Stimulated activated CD8-positive, alpha-beta memory T cell treated with anti-CD3 and anti-CD28 coated beads, Interleukin-2, amount 100 ng/mL, for 1 hour (primary cell): Measurements from ENCODE around the gene CHCHD4.

Experiments used
- DNase-seq, 2 donors: peaks; one replicate each; pipeline ENCODE4 v3.0.0-alpha.2; 2020; ENCODE audit warnings: low read depth in 2 of 2

Gene CHCHD4

DNA sequence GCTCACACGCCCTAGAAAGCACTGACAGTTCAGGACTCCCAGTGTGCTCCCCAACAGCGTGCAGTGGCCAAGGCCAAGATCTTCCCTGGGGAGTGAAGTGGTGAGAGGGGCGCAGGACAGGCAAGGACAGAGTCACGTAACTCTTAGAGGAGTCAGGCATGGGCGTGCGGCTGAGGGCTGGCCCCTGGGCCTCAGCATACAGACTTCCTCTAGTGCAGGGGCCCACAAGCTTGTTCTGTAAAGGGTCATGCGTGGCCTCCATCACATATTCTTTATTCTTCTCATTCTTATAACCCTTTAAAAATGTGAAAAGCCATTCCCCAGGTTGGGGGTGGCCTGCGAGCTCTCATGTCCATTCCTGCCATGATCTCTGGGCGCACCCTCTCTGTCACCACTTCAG is 25.4 kb upstream of the CHCHD4 start:
- DNase-seq: no peak

GRCh38 chr3:14148041-14148985 is 23.6 kb upstream of the CHCHD4 start:
- DNase-seq: no peak

DNA sequence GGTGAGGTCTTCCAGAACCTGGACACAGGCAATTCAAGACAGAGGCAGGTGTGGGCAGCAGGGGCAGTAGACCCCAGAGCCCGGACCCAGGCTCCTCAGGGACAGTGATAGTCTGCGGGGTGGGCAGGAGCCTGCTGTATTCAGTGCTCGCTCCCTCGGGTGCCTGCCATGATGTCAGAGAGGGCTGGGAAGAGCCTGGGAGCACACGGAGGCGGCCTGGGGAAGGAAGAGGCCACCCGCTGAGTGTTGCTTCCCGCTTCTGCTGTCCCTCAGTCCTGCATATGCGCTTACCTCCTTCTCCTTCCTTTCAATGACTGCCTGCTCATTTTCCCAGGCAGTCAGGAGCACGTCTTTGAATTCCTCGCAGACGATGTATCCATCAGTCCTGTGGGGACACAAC is 22.9 kb upstream of the CHCHD4 start:
- no peak for DNase-seq

DNA sequence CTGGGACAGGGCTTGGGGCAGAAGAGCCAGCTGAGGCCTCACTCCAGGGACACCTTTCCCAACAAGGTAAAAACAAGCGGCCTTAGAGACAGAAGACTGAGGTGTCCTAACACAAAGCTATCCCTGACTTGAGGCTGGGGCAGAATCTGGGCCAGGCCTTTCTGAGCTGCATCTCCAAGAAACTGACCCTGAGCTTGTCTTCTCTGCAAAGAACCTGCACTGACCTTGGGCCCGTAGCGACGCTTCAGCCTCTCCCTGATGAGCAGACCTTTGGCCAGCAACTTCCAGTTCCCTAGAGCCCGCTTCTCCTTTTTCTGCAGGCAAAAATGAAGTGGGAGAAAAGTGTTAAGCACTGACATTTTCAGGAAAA is 22.4 kb upstream of the CHCHD4 start:
- DNase-seq: no peak

- DNase-seq: no peak
Measured at GRCh38 chr3:14146381-14147065, 21.9 kb upstream of the CHCHD4 start.

- no peak for DNase-seq
Measured at GRCh38 chr3:14145670-14146380, 21.2 kb upstream of the CHCHD4 start.

GRCh38 chr3:14145236-14145635 is 20.6 kb upstream of the CHCHD4 start:
- no peak for DNase-seq

DNA sequence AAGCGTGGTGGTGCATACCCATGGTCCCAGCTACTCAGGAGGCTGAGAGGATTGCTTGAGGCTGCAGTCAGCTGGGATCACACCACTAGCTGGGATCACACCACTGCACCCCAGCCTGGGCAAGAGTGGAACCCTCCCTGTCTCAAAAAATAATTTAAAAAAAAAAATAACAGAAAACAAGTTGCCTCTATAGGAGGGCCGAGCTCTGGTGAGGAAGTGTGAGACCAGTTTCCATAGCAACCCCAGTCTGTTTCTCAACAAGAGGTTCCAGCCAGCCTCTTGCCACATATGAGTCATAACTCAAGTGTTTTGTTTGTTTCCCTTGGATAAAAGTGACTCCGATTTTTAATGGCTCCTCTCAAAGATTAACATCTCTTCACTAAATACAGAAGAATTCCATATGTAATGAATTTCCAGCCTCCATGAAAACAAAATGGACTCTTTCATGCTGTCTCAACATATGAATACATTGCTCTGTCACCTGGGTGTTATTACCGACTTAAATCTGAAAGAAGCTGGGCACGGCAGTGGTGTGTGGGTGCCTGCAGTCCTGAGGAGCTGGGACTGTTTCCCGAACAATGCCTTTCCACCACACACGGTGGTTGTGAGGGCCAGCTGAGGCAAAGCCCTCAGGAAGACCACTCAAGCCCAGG is 19.9 kb upstream of the CHCHD4 start:
- peak; percentile 42 to 55 for DNase-seq

GRCh38 chr3:14143271-14144225 is 18.9 kb upstream of the CHCHD4 start:
- no peak for DNase-seq

GRCh38 chr3:14142567-14143270 is 18.0 kb upstream of the CHCHD4 start:
- DNase-seq: peak in 1 of 2 donors; percentile 34

DNA sequence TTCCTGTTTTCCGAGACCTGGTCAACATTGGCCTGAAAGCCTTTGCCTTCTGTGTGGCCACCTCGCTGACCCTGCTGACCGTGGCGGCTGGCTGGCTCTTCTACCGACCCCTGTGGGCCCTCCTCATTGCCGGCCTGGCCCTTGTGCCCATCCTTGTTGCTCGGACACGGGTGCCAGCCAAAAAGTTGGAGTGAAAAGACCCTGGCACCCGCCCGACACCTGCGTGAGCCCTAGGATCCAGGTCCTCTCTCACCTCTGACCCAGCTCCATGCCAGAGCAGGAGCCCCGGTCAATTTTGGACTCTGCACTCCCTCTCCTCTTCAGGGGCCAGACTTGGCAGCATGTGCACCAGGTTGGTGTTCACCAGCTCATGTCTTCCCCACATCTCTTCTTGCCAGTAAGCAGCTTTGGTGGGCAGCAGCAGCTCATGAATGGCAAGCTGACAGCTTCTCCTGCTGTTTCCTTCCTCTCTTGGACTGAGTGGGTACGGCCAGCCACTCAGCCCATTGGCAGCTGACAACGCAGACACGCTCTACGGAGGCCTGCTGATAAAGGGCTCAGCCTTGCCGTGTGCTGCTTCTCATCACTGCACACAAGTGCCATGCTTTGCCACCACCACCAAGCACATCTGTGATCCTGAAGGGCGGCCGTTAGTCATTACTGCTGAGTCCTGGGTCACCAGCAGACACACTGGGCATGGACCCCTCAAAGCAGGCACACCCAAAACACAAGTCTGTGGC is 17.1 kb upstream of the CHCHD4 start:
- DNase-seq: no peak

GRCh38 chr3:14141144-14141543 is 16.5 kb upstream of the CHCHD4 start:
- DNase-seq: no peak

- no peak for DNase-seq
Measured at GRCh38 chr3:14140668-14141067, 16.0 kb upstream of the CHCHD4 start.

GRCh38 chr3:14139771-14140170 is 15.1 kb upstream of the CHCHD4 start:
- DNase-seq: no peak

DNA sequence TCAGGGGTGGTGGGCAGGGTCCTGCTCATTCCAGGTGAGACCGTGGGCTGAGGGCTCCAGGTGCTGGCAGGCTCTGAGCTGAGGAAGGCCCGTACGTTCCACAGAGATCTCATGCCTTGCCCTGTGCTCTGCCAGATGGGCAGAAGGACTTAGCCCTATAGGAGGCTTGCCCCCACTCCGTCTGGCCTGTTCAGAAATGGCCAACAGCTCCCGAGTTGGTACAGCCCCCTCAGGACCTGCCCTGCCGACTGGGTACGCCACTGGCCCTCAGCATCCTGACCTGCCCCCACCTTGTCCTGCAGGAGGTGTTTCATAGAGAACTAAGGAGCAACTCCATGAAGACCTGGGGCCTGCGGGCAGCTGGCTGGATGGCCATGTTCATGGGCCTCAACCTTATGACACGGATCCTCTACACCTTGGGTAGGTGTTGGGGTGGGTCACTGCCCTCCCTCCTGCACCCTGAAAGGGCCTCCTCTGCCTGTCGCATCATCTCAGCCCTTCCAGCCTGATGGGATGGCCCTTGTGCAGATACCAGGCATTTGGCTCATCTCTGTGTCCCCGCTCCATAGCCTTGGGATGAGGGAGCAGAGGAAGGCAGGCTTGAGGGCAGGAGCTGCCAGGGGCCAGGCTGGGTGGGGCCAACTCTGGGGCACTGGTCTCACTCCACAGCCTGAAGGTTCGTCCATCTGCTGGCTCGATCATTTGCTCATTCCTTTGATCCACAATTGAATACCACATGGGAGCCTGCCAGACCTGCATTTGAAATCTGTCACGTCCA is 14.4 kb upstream of the CHCHD4 start:
- no peak for DNase-seq

DNA sequence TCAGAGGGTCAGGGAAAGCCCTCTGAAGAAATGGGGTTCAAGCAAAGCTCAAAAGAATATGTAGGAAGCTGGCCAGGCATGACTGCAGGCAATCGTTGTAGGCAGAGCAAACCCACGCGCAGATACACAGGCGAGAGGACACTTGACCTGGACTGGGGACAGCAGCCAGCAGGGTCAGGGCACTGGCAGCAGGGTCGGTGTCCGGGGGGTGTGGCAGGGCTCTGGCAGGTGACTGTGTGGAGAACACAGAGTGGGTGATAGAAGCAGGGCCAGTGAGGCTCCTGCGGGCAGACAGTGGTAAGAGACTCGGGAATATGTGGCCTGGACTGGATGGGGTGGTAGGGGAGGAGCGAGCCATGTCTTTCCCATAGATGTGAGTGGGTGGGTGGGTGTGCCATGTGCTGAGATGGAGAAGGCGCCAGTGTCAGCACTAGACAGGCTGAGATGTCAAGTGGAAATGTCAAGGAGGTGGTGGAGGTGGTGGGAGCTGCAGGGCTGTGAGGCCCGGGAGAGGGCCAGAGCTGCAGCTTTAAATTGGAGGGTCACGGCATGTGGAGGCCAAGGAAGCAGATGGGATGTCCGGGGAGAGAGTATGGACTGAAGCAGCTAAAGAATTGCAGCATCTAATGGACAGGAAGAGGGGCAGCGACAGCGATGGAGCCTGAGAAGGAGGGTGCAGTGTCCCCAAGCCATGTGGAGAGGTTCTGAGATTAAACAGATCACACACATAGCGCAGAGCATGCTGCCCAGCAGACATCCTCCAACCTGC is 13.6 kb upstream of the CHCHD4 start:
- DNase-seq: no peak

DNA sequence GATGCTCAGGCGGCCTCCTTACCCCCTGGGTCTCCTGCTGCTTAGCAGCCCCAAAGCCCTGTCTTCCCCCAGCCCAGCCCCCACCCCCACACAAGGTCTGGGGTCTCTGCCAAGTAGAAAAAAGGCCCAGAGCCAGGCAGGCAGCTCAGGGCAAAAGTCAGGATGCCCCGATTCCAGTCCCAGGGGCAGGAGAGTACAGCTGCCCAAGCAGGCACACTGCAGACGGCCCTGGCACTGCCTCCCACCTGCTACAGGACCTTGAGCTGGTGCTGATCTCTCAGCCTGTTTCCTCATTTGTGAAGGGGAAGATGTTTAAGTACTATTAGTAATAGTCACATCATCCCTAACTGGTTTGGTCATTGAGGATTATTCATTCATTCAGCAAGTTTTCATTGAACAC is 12.8 kb upstream of the CHCHD4 start:
- no peak for DNase-seq

DNA sequence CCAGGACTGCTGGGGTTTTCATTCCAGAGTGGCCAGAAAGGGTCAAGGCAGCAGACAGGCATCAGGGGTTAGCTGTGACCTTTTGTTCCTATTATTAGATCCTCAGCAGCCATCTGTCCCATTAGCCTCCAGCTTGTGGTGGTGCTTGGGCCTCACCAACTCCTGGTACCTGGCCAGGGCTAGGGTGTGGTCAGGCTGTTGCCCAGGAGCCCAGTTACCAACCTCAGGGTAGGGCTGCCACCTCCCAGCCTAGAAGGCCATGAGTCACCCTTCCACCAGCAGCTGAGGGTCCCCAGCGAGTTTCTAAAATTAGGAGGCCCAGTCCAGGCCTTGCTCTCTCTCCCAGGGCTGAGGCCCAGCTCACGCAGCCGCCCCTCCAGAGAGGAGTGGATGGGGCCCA is 12.3 kb upstream of the CHCHD4 start:
- no peak for DNase-seq
